ENCODE data around the gene BLVRA.

DNA sequence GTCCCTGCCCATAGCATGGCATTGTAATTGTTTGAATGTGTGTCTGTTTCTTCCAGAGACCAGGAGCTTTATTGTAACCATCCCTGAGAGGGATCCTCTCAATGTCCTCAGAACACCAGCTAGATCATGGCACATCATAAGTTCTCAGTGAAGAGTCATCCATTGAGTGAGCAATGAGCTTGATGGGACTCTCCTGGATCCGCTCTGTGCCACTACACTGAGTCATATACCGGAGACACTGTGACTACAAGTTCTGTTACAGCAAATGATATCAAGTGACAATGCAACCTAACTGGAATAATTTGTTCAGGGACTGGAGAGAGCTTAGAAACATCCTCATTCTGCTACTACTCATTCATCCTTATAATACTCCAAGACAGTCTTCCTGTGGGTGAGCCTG, 85.8 kb downstream of the BLVRA start:
- TF ChIP-seq YY1 (IDR thresholded peaks at IDR 0.05; ENCODE audit: insufficient read depth, insufficient read length): no peak
- TF ChIP-seq ZNF274 (IDR thresholded peaks at IDR 0.05; ENCODE audit: low read depth, low read length): no peak
